Parathyroid adenoma (tissue), 2 donors: ENCODE measurements around the gene JCHAIN.
A peak's percentile ranks its signal among the peaks of the same experiment; 100 is the strongest.
"Not testable (repeated sequence)": the region's sequence is repeated elsewhere in the genome, so short reads cannot be mapped to it uniquely, and the experiment has no call there.

Experiments used
- H2AFZ ChIP-seq: fragments of 300-600 bp; sonication (generic); one replicate; pipeline ENCODE4 v1.7.0; 2017; ENCODE audit warnings: antibody characterized with exemption, mild to moderate bottlenecking
- H3K27ac ChIP-seq: fragments of 300-600 bp; sonication (generic); one replicate; pipeline ENCODE4 v1.7.0; 2017
- H3K27me3 ChIP-seq: fragments of 300-600 bp; sonication (generic); one replicate; pipeline ENCODE4 v1.7.0; 2017; ENCODE audit warnings: low read length; ENCODE audit not compliant: control insufficient read depth, insufficient read depth
- H3K36me3 ChIP-seq: fragments of 300-600 bp; sonication (generic); one replicate; pipeline ENCODE4 v1.7.0; 2017; ENCODE audit warnings: low read length; ENCODE audit not compliant: control insufficient read depth, insufficient read depth
- H3K4me1 ChIP-seq: fragments of 300-600 bp; sonication (generic); one replicate; pipeline ENCODE4 v1.7.0; 2017; ENCODE audit warnings: control low read depth
- H3K4me2 ChIP-seq: fragments of 300-600 bp; sonication (generic); one replicate; pipeline ENCODE4 v1.7.0; 2017; ENCODE audit warnings: low read length
- H3K4me3 ChIP-seq: fragments of 300-600 bp; sonication (generic); one replicate; pipeline ENCODE4 v1.7.0; 2017; ENCODE audit warnings: low read depth, low read length
- H3K79me2 ChIP-seq: fragments of 300-600 bp; sonication (generic); one replicate; pipeline ENCODE4 v1.7.0; 2017; ENCODE audit warnings: control low read depth
- H3K9ac ChIP-seq: fragments of 300-600 bp; sonication (generic); one replicate; pipeline ENCODE4 v1.7.0; 2017; ENCODE audit warnings: mild to moderate bottlenecking
- H3K9me3 ChIP-seq: fragments of 300-600 bp; sonication (generic); one replicate; pipeline ENCODE4 v1.7.0; 2017; ENCODE audit warnings: low read length; ENCODE audit not compliant: control insufficient read depth
- CTCF ChIP-seq: fragments of 300-600 bp; sonication (generic); IDR thresholded peaks from one replicate; pipeline ENCODE4 v1.7.0; 2017; ENCODE audit warnings: antibody characterized with exemption, mild to moderate bottlenecking
- donor health status: primary hyperparathyroidism.

Gene JCHAIN

GRCh38 chr4:70691661-70692060, 25.4 kb upstream of the JCHAIN start:
- no peak for TF ChIP-seq CTCF
- Histone ChIP-seq H3K27me3 (no peaks in the 10 kb centered on the region), H3K4me3 (no peak overlapping the region), H2AFZ (no peak overlapping the region), H3K79me2 (no peaks in the 10 kb centered on the region), H3K9me3 (no peaks in the 10 kb centered on the region), H3K4me1 (no peaks in the 10 kb centered on the region), H3K4me2 (no peak overlapping the region), H3K36me3 (no peaks in the 10 kb centered on the region), H3K27ac (no peak overlapping the region), H3K9ac (no peak overlapping the region)

GRCh38 chr4:70688795-70689231, 22.5 kb upstream of the JCHAIN start:
- peak overlapping the region; percentile 99 for H2AFZ ChIP-seq
- H3K4me3 ChIP-seq = peak overlapping the region; percentile 92
- H3K4me2 ChIP-seq = peak overlapping the region; percentile 89
- no peaks in the 10 kb centered on the region for H3K27me3 ChIP-seq
- peak overlapping the region; percentile 95 for H3K27ac ChIP-seq
- TF ChIP-seq CTCF = no peak
- no peak overlapping the region for H3K9ac ChIP-seq
- no peaks in the 10 kb centered on the region for H3K4me1 ChIP-seq
- H3K79me2 ChIP-seq = no peaks in the 10 kb centered on the region
- no peaks in the 10 kb centered on the region for H3K36me3 ChIP-seq
- no peaks in the 10 kb centered on the region for H3K9me3 ChIP-seq

- Histone ChIP-seq H3K4me3 (peak within 1 kb of the TSS; percentile 92), H3K36me3 (no peaks in the 10 kb centered on the region), H3K9me3 (no peaks in the 10 kb centered on the region), H3K27me3 (no peaks in the 10 kb centered on the region), H3K9ac (no peak within 1 kb of the TSS), H3K79me2 (no peaks in the 10 kb centered on the region), H3K4me2 (peak within 1 kb of the TSS; percentile 97), H3K27ac (peak within 1 kb of the TSS; percentile 95), H2AFZ (peak within 1 kb of the TSS; percentile 99), H3K4me1 (no peaks in the 10 kb centered on the region)
- TF ChIP-seq CTCF = peak; percentile 91
Observed at GRCh38 chr4:70687821-70688794, 21.8 kb upstream of the JCHAIN start, which contains the start of gene UTP3. Gene UTP3 (plus strand): TSS chr4:70688532. CDS start chr4:70688678, 146 bp downstream.

GRCh38 chr4:70687392-70687791, 21.1 kb upstream of the JCHAIN start:
- H3K36me3 ChIP-seq = no peaks in the 10 kb centered on the region
- TF ChIP-seq CTCF = no peak

GRCh38 chr4:70682142-70682541, 15.8 kb upstream of the JCHAIN start:
- not testable (repeated sequence) for H3K36me3 ChIP-seq, H2AFZ ChIP-seq, H3K4me2 ChIP-seq, H3K4me1 ChIP-seq, H3K4me3 ChIP-seq, H3K9me3 ChIP-seq, H3K27me3 ChIP-seq, H3K9ac ChIP-seq, H3K27ac ChIP-seq, H3K79me2 ChIP-seq

More at GRCh38 chr4:70687392-70687791, 21.1 kb upstream of the JCHAIN start:
- Histone ChIP-seq H3K79me2 (no peaks in the 10 kb centered on the region), H3K27ac (peak overlapping the region; percentile 95), H3K4me1 (no peaks in the 10 kb centered on the region), H3K9ac (no peak overlapping the region), H3K4me3 (peak overlapping the region; percentile 92), H2AFZ (peak overlapping the region; percentile 99), H3K9me3 (no peaks in the 10 kb centered on the region), H3K4me2 (peak overlapping the region; percentile 97), H3K27me3 (no peaks in the 10 kb centered on the region)
